B cell (primary cell): Measurements from ENCODE around the gene SPOCK3.

Experiments used
- CTCF ChIP-seq: fragments of 200-600 bp; IDR thresholded peaks from one replicate; pipeline ENCODE4 v1.8.0; 2022; ENCODE audit warnings: antibody characterized with exemption, mild to moderate bottlenecking
- EZH2 ChIP-seq: IDR thresholded peaks from 2 replicates; pipeline ENCODE4 v1.6.1; 2012; ENCODE audit warnings: borderline replicate concordance, low read depth, mild to moderate bottlenecking, moderate library complexity, low read length; ENCODE audit not compliant: insufficient read depth, poor library complexity, severe bottlenecking

DNA sequence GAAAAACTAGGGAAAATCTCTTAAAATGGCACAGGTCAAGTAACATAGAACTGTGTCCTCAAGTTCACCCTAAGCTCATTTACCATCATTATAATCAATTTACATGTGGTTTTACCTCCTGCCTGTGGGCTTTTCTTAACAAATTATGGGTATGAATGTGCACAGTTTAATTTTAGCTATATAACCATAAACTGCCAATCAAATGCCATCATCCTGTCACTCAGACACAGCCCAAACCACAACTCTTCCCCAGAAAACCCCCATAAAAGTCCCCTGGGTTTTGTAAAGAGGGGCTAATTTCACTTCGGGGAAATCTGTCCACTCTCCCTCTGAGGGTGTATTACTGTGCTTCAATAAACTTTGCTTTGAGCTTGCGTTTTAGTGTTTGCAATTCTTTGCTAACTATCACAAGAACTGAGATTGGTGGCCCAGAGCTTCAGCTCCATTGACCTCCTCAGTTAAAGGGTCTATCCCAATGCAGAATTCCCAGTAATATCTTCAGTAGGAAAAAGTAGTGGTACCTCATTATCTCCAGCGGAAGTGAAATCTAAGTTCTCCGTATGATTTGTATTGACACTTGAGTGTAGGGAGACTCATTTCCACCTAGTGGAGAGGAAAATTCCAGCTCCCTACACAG lies 394.6 kb downstream of the SPOCK3 start:
- TF ChIP-seq EZH2 (no peak), CTCF (no peak)
